OCI-LY1 (cell line): Measurements from ENCODE around the gene AP1G2.
A peak's percentile ranks its signal among the peaks of the same experiment; 100 is the strongest.
"Not testable (repeated sequence)": the region's sequence is repeated elsewhere in the genome, so short reads cannot be mapped to it uniquely, and the experiment has no call there.

Source experiments
- H2AFZ ChIP-seq: fragments of 200-600 bp; sonication (generic), shearing (Covaris generic); 2 replicates; pipeline ENCODE4 v1.6.0; 2014; ENCODE audit warnings: antibody characterized with exemption, mild to moderate bottlenecking, low read length
- H3F3A ChIP-seq: fragments of 200-600 bp; sonication (generic), shearing (Covaris generic); 2 replicates; pipeline ENCODE4 v1.6.0; 2014; ENCODE audit warnings: mild to moderate bottlenecking, antibody characterized with exemption, low read length, moderate library complexity; ENCODE audit not compliant: insufficient read depth
- H3K27ac ChIP-seq: fragments of 200-600 bp; sonication (generic); 2 replicates; pipeline ENCODE4 v1.5.1; 2014; ENCODE audit warnings: low read length, mixed run types, mild to moderate bottlenecking, low read depth; ENCODE audit not compliant: poor library complexity, severe bottlenecking
- H3K27me3 ChIP-seq: fragments of 200-600 bp; sonication (generic); 2 replicates; pipeline ENCODE4 v1.6.0; 2014; ENCODE audit warnings: antibody characterized with exemption, mild to moderate bottlenecking, low read length, moderate library complexity; ENCODE audit not compliant: insufficient read depth
- H3K36me3 ChIP-seq: fragments of 200-600 bp; sonication (generic); 2 replicates; pipeline ENCODE4 v1.6.1; 2014; ENCODE audit warnings: mild to moderate bottlenecking, antibody characterized with exemption, low read length, moderate library complexity, mixed read lengths; ENCODE audit not compliant: insufficient read depth
- H3K4me1 ChIP-seq: fragments of 200-600 bp; sonication (generic); 2 replicates; pipeline ENCODE4 v1.5.1; 2014; ENCODE audit warnings: mild to moderate bottlenecking, low read length, moderate library complexity; ENCODE audit not compliant: insufficient read depth, severe bottlenecking
- H3K4me2 ChIP-seq: fragments of 200-600 bp; sonication (generic), shearing (Covaris generic); 2 replicates; pipeline ENCODE4 v1.6.1; 2014; ENCODE audit warnings: low read length
- H3K4me3 ChIP-seq: fragments of 200-600 bp; sonication (generic); 2 replicates; pipeline ENCODE4 v1.5.1; 2014; ENCODE audit warnings: low read length, low read depth, mild to moderate bottlenecking, mixed read lengths; ENCODE audit not compliant: poor library complexity, severe bottlenecking
- H3K79me2 ChIP-seq: fragments of 200-600 bp; shearing (Covaris generic); 2 replicates; pipeline ENCODE4 v1.6.1; 2016; ENCODE audit warnings: mixed run types, low read length, mixed read lengths; ENCODE audit not compliant: insufficient read depth
- H3K9ac ChIP-seq: fragments of 200-600 bp; sonication (generic), shearing (Covaris generic); 2 replicates; pipeline ENCODE4 v1.6.1; 2014; ENCODE audit warnings: mild to moderate bottlenecking, low read length, mixed read lengths
- H3K9me2 ChIP-seq: fragments of 200-600 bp; sonication (generic), shearing (Covaris generic); 2 replicates; pipeline ENCODE4 v1.6.1; 2014; ENCODE audit warnings: low read depth, mild to moderate bottlenecking, low read length, mixed read lengths
- H3K9me3 ChIP-seq: fragments of 200-600 bp; shearing (Covaris generic); 2 replicates; pipeline ENCODE4 v1.6.1; 2014; ENCODE audit warnings: low read length, mixed read lengths
- H4K20me1 ChIP-seq: fragments of 200-600 bp; sonication (generic), shearing (Covaris generic); 2 replicates; pipeline ENCODE4 v1.6.0; 2016; ENCODE audit warnings: mild to moderate bottlenecking, low read length; ENCODE audit not compliant: insufficient read depth
- EZH2 ChIP-seq: fragments of 200-600 bp; sonication (generic), shearing (Covaris generic); IDR thresholded peaks from 2 replicates; pipeline ENCODE4 v1.8.0; 2017; ENCODE audit warnings: borderline replicate concordance, mixed run types, mild to moderate bottlenecking, antibody characterized with exemption, low read length, moderate library complexity, mixed read lengths
- TF ChIP-seq, protein P1 (sequence below): fragments of 200-600 bp; sonication (generic), shearing (Covaris generic); IDR thresholded peaks from 2 replicates; pipeline ENCODE4 v1.5.1; 2017; ENCODE audit warnings: mild to moderate bottlenecking, antibody characterized with exemption, low read length, moderate library complexity, mixed read lengths

AP1G2 gene

DNA sequence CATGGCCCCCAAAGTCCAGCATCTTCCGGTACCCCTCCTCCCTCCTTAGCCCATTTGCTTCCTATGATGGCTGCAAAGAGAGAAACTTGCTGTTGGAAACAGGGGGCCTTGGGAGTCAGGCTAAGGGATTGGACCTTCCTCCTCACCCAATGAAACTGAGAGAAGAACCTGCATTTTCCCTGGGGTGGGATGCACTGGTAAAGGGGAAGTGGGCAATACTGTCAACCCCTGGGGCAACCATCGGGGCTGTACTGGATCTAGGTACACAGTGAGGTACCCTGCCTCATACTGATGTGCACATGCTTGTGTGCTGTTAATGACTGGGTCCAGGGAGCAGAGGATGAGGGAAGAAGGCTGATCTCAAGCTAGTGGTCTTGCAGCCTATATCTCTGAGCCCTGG is 22.0 kb upstream of the AP1G2 start:
- Histone ChIP-seq H2AFZ (no peak overlapping the region), H3K79me2 (no peaks in the 10 kb centered on the region), H4K20me1 (no peaks in the 10 kb centered on the region), H3K9me3 (no peaks in the 10 kb centered on the region), H3K9me2 (no peaks in the 10 kb centered on the region), H3F3A (no peaks in the 10 kb centered on the region), H3K4me2 (no peak overlapping the region), H3K27ac (no peak overlapping the region), H3K36me3 (no peaks in the 10 kb centered on the region), H3K9ac (no peak overlapping the region), H3K4me1 (no peaks in the 10 kb centered on the region), H3K4me3 (no peak overlapping the region), H3K27me3 (no peaks in the 10 kb centered on the region)
- no peak for TF ChIP-seq EZH2
- TF ChIP-seq, protein P1, sequence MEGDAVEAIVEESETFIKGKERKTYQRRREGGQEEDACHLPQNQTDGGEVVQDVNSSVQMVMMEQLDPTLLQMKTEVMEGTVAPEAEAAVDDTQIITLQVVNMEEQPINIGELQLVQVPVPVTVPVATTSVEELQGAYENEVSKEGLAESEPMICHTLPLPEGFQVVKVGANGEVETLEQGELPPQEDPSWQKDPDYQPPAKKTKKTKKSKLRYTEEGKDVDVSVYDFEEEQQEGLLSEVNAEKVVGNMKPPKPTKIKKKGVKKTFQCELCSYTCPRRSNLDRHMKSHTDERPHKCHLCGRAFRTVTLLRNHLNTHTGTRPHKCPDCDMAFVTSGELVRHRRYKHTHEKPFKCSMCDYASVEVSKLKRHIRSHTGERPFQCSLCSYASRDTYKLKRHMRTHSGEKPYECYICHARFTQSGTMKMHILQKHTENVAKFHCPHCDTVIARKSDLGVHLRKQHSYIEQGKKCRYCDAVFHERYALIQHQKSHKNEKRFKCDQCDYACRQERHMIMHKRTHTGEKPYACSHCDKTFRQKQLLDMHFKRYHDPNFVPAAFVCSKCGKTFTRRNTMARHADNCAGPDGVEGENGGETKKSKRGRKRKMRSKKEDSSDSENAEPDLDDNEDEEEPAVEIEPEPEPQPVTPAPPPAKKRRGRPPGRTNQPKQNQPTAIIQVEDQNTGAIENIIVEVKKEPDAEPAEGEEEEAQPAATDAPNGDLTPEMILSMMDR: no peak

DNA sequence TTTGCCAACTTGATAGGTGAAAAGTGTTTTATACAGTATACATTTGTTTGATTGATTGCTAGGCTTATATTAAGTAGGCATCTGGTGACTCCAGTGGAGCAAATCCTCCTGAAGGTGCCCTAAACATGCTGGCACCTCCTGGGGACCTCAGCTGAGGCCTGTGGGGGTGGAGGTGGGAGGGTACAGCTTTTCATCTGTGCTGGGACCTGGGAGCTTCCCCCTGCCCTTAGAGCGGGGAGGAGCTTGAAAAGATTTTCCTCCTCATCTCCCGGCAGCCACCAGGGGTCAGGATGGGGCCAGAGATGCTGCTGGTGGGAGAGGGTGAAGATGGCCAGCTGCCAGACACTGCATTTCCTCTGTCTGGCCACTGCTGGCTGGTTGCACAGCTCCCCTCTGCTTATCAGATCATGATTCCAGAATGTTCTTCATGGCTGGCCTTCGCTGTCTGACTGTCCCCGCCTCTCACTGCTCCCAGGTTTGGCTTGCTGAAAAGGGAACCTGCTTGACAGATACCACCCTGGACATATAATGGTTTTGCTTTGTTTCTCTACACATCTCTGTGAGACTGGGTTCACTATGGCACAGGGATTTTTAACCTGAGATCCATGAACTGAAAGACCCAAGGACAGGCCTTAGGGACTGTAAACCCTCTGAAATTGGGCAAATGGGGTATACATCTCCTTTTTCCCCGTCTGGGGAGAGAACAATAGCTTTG is 21.4 kb upstream of the AP1G2 start:
- no peaks in the 10 kb centered on the region for H3K9me3 ChIP-seq
- H3K27ac ChIP-seq: no peak overlapping the region
- H3K4me3 ChIP-seq: no peak overlapping the region
- no peaks in the 10 kb centered on the region for H3F3A ChIP-seq
- no peak overlapping the region for H2AFZ ChIP-seq
- no peaks in the 10 kb centered on the region for H3K4me1 ChIP-seq
- H4K20me1 ChIP-seq: no peaks in the 10 kb centered on the region
- no peaks in the 10 kb centered on the region for H3K27me3 ChIP-seq
- no peaks in the 10 kb centered on the region for H3K79me2 ChIP-seq
- H3K9me2 ChIP-seq: no peaks in the 10 kb centered on the region
- H3K4me2 ChIP-seq: no peak overlapping the region
- no peak for TF ChIP-seq EZH2
- TF ChIP-seq, protein P1: peak; percentile 81
- no peaks in the 10 kb centered on the region for H3K36me3 ChIP-seq
- no peak overlapping the region for H3K9ac ChIP-seq

DNA sequence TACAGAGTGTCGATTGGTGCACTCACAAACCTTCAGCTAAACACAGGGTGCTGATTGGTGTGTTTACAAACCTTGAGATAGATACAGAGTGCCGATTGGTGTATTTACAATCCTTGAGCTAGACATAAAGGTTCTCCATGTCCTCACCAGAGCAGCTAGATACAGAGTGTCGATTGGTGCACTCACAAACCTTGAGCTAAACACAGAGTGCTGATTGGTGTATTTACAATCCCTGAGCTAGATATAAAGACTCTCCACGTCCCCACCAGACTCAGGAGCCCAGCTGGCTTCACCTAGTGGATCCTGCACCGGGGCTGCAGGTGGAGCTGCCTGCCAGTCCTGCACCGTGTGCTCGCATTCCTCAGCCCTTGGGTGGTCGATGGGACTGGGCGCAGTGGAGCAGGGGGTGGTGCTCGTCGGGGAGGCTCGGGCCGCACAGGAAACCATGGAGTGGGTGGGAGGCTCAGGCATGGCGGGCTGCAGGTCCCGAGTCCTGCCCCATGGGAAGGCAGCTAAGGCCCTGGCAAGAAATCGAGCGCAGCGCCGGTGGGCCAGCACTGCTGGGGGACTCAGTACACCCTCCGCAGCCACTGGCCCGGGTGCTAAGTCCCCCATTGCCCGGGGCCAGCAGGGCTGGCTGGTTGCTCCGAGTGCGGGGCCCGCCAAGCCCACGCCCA is 17.1 kb upstream of the AP1G2 start:
- not testable (repeated sequence) for H2AFZ ChIP-seq, H3K4me1 ChIP-seq, H3F3A ChIP-seq

DNA sequence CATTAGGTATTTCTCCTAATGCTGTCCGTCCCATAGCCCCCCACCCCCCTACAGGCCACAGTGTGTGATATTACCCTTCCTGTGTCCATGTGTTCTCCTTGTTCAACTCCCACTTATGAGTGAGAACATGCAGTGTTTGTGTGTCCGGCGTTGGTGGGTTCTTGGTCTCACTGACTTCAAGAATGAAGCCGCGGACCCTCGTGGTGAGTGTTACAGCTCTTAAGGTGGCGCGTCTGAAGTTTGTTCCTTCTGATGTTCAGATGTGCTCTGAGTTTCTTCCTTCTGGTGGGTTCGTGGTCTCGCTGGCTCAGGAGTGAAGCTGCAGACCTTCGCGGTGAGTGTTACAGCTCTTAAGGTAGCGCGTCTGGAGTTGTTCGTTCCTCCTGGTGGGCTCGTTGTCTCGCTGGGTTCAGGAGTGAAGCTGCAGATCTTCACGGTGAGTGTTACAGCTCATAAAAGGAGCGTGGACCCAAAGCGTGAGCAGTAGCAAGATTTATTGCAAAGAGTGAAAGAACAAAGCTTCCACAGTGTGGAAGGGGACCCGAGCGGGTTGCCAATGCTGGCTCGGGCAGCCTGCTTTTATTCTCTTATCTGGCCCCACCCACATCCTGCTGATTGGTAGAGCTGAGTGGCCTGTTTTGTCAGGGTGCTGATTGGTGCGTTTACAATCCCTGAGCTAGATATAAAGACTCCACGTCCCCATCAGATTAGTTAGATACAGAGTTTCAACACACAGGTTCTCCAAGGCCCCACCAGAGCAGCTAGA is 16.4 kb upstream of the AP1G2 start:
- H3K4me1 ChIP-seq, H3K79me2 ChIP-seq, H3K4me2 ChIP-seq, H3K27me3 ChIP-seq, H3K36me3 ChIP-seq, H3K4me3 ChIP-seq, H3F3A ChIP-seq, H3K9me3 ChIP-seq, H3K27ac ChIP-seq, H2AFZ ChIP-seq, H3K9ac ChIP-seq, H3K9me2 ChIP-seq, H4K20me1 ChIP-seq: not testable (repeated sequence)

More for the DNA sequence above, 17.1 kb upstream of the AP1G2 start:
- H4K20me1 ChIP-seq, H3K9me2 ChIP-seq, H3K27ac ChIP-seq, H3K4me3 ChIP-seq, H3K9ac ChIP-seq, H3K36me3 ChIP-seq, H3K9me3 ChIP-seq, H3K79me2 ChIP-seq, H3K4me2 ChIP-seq, H3K27me3 ChIP-seq: not testable (repeated sequence)
